ENCODE measurements around the gene HTR3A. TPM values are rescaled to one million over a fixed set of nuclear protein-coding genes. Genes with fewer than 3 reads are reported as not detected.
"Not testable (repeated sequence)": the region's sequence is repeated elsewhere in the genome, so short reads cannot be mapped to it uniquely, and the experiment has no call there.

HTR3A gene
- total and polyA plus RNA-seq, 2 of the 13 experiments (the other 11 are each of a cell fraction or from before 2014, with no cell fraction given): not detected

DNA sequence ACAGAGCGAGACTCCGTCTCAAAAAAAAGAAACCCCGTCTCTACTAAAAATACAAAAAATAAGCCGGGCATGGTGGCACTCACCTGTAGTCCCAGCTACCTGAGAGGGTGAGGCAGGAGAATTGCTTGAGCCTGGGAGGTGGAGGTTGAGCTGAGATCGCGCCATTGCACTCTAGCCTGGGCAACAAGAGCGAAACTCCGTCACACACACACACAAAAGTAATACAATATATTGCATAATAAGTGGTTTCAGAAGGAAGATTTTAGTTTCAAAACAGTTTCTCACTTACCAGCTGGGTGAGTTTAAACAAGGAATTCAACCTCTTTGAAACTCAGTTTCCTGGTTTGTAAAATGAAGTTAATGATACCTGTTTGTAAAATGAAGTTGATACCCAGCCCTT is 32.7 kb upstream of the HTR3A start:
- H3K9me3 ChIP-seq (ENCODE audit: low read length): no peaks in the 10 kb centered on the region
- H3K27me3 ChIP-seq (ENCODE audit: control insufficient read depth in 1 of 2, insufficient read depth in 2 of 2, low read length in 2 of 2): peaks cover 0 to 24% of the 10 kb centered on the region in 2 experiments; a peak in 2 of 5 replicates
- no peak overlapping the region for H3K4me2 ChIP-seq (ENCODE audit: low read depth, low read length)
- ChIA-PET CTCF (ENCODE audit: low intra/inter-chr PET ratio, low total read pairs) (no interaction called here), POLR2A (no interaction called here)
- no peaks in the 10 kb centered on the region for H4K20me1 ChIP-seq (ENCODE audit: insufficient read depth, low read length)
- H3K27ac ChIP-seq (ENCODE audit: extremely low read length, insufficient read depth, low read length): no peak overlapping the region
- peaks cover 5% of the 10 kb centered on the region for H3K4me1 ChIP-seq (ENCODE audit: insufficient read depth, low read length)
- intact Hi-C loops (cut with micrococcal nuclease; ENCODE audit: unreplicated experiment) (no loop called here), in situ Hi-C loops (cut with HindIII; ENCODE audit: extremely low pct_ligation_motif_present, low pct_unique_long_range_greater_than_20kb) (no loop called here)
- no peaks in the 10 kb centered on the region for H3K79me2 ChIP-seq (ENCODE audit: insufficient read depth, low read length)
- no peaks in the 10 kb centered on the region for H3K36me3 ChIP-seq (replicated peaks in 1 of 2; ENCODE audit: control insufficient read depth in 1 of 2, insufficient read depth in 2 of 2, low read length in 2 of 2)
- H2AFZ ChIP-seq (ENCODE audit: low read length): no peak overlapping the region
- no peak for DNase-seq (ENCODE audit: low spot score)
- no peak overlapping the region for H3K9ac ChIP-seq (ENCODE audit: insufficient read depth, low read depth, low read length)
- no peak overlapping the region for H3K4me3 ChIP-seq (replicated peaks in 1 of 3; ENCODE audit: insufficient read depth in 1 of 3, low read depth in 2 of 3, low read length in 3 of 3)
- 53% methylated on average over 8 of the region's 8 CpGs for WGBS (ENCODE audit: low lambda C conversion rate)
- no peak for ATAC-seq
- BruUV-seq (replicated peaks): no TSS peak
- no peak for FAIRE-seq
- TF ChIP-seq HOXA5 (CRISPR knock-in tag; IDR thresholded peaks at IDR 0.05) (no peak), IRF2 (CRISPR knock-in tag; IDR thresholded peaks at IDR 0.05) (no peak), ATM (IDR thresholded peaks at IDR 0.05; ENCODE audit: borderline replicate concordance) (no peak), TBP (CRISPR knock-in tag; IDR thresholded peaks at IDR 0.05) (no peak), IKZF4 (CRISPR knock-in tag; IDR thresholded peaks at IDR 0.05; ENCODE audit: borderline replicate concordance, low read depth, not compliant biosample characterization) (no peak), ZBTB7B (CRISPR knock-in tag; IDR thresholded peaks at IDR 0.05) (no peak), ARNT2 (CRISPR knock-in tag; IDR thresholded peaks at IDR 0.05; ENCODE audit: low read depth) (no peak), ZNF737 (CRISPR knock-in tag; IDR thresholded peaks at IDR 0.05; ENCODE audit: borderline replicate concordance) (no peak), ZNF747 (CRISPR knock-in tag; IDR thresholded peaks at IDR 0.05; ENCODE audit: borderline replicate concordance) (no peak)
- TF ChIP-seq, protein P1, sequence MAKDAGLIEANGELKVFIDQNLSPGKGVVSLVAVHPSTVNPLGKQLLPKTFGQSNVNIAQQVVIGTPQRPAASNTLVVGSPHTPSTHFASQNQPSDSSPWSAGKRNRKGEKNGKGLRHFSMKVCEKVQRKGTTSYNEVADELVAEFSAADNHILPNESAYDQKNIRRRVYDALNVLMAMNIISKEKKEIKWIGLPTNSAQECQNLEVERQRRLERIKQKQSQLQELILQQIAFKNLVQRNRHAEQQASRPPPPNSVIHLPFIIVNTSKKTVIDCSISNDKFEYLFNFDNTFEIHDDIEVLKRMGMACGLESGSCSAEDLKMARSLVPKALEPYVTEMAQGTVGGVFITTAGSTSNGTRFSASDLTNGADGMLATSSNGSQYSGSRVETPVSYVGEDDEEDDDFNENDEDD (CRISPR knock-in tag; IDR thresholded peaks at IDR 0.05; ENCODE audit: borderline replicate concordance): no peak

DNA sequence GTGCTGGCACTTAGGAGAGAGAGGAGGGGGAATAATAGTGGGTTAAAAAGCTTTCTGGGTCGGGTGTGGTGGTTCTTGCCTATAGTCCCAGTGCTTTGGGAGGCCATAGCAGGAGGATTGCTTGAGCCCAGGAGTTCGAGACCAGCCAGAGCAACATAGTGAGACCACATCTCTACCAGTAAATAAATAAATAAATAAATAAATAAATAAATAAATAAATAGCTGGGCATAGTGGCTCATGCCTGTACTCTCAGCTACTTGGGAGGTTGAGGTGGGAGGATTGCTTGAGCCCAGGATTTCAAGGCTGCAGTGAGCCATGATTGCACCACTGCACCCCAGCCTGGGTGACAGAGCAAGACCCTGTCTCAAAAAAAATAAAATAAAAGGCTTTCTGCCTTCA is 28.7 kb upstream of the HTR3A start:
- H3K4me2 ChIP-seq (ENCODE audit: low read depth, low read length); intact Hi-C loops (cut with micrococcal nuclease; ENCODE audit: unreplicated experiment); BruUV-seq (replicated peaks); DNase-seq (ENCODE audit: low spot score); POLR2A ChIA-PET; H2AFZ ChIP-seq (ENCODE audit: low read length); H3K27ac ChIP-seq (ENCODE audit: extremely low read length, insufficient read depth, low read length); H3K9me3 ChIP-seq (ENCODE audit: low read length); H4K20me1 ChIP-seq (ENCODE audit: insufficient read depth, low read length); FAIRE-seq; in situ Hi-C loops (cut with HindIII; ENCODE audit: extremely low pct_ligation_motif_present, low pct_unique_long_range_greater_than_20kb); H3K4me3 ChIP-seq (replicated peaks in 1 of 3; ENCODE audit: insufficient read depth in 1 of 3, low read depth in 2 of 3, low read length in 3 of 3); CTCF ChIA-PET (ENCODE audit: low intra/inter-chr PET ratio, low total read pairs); H3K9ac ChIP-seq (ENCODE audit: insufficient read depth, low read depth, low read length); H3K36me3 ChIP-seq (replicated peaks in 1 of 2; ENCODE audit: control insufficient read depth in 1 of 2, insufficient read depth in 2 of 2, low read length in 2 of 2); ATAC-seq; H3K79me2 ChIP-seq (ENCODE audit: insufficient read depth, low read length): not testable (repeated sequence)
- WGBS (ENCODE audit: low lambda C conversion rate): 4% methylated on average over 2 of the region's 2 CpGs
- Histone ChIP-seq H3K27me3 (ENCODE audit: control insufficient read depth in 1 of 2, insufficient read depth in 2 of 2, low read length in 2 of 2) (peaks cover 0 to 12% of the 10 kb centered on the region in 2 experiments; a peak in 2 of 5 replicates), H3K4me1 (ENCODE audit: insufficient read depth, low read length) (peaks cover 14% of the 10 kb centered on the region)

Data from HepG2 (cell line).